ENCODE measurements around the gene ARHGAP26. TPM values are rescaled to one million over a fixed set of nuclear protein-coding genes. Genes with fewer than 3 reads are reported as not detected.
A peak's percentile ranks its signal among the peaks of the same experiment; 100 is the strongest.

The ARHGAP26 gene
- total RNA-seq, 1 donor, result 1.7 TPM

DNA sequence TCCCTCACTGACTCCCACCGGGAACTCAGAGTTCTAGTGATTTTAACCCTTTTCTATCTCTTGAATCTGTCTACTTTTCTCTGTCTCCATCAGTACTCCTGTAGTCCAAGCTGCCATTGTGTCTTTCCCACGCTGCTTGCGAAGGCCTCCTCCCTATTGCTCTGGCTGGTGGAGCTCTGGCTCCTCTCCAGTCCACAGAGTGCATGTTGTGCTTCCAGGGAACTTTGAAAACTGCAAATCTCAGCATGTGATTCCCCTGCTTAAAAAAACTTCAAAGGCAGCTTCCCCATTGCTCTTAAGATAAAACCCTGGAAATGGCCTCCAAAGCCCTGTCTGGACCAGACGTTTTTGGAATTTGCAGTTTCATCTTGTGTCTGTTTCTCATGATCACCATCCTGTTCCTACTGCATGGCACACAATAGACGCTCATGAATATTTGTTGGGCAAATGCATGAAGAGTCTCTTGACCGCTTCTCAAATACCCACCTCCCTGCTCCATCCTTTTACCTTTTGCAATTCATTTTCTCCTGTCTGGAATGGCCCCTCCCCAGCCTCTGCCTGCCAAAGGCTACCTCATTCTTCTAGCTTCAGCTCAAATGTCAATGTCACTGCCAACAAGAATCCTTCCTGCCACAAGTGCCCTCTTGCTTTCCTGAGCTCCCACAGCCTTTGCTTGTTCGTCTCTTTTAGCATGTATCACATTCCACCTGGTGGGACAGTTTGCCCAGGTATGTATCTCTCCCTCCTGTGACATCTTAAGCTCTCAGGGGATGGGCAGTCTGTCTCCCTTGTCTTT is 293.2 kb downstream of the ARHGAP26 start:
- DNase-seq (ENCODE audit: low read depth), result peak; percentile 86
- no peak overlapping the region for H3K4me3 ChIP-seq (ENCODE audit: low read depth, low read length)
- no peak for TF ChIP-seq CTCF (IDR thresholded peaks at IDR 0.05; ENCODE audit: insufficient read depth, low read depth, low read length)

DNA sequence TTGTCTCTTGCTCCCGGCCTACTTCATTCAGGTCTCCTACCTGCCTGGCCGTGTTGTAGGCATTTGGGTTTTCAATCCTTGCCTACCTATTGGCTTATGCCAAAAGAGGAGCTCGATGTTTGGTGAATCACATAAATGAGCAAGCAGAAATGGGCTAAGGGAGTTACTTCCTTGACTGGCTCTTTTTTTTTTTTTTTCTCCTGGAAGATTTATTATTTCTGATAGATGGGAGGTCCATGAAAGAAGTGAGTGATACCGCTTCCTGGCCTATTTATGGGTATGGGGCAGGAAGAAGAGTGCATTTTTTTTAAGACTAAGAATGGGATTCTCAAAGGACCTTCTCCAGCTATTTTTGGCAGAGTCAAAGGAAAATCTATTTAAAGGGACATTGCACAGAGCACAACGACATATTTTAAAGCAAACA is 294.1 kb downstream of the ARHGAP26 start:
- no peak for TF ChIP-seq CTCF (IDR thresholded peaks at IDR 0.05; ENCODE audit: insufficient read depth, low read depth, low read length)
- H3K4me3 ChIP-seq (ENCODE audit: low read depth, low read length), result no peak overlapping the region
- DNase-seq (ENCODE audit: low read depth), result peak; percentile 36

GRCh38 chr5:143064676-143065075 is 294.5 kb downstream of the ARHGAP26 start:
- no peak for TF ChIP-seq CTCF (IDR thresholded peaks at IDR 0.05; ENCODE audit: insufficient read depth, low read depth, low read length)
- no peak overlapping the region for H3K4me3 ChIP-seq (ENCODE audit: low read depth, low read length)
- DNase-seq (ENCODE audit: low read depth), result peak; percentile 27

DNA sequence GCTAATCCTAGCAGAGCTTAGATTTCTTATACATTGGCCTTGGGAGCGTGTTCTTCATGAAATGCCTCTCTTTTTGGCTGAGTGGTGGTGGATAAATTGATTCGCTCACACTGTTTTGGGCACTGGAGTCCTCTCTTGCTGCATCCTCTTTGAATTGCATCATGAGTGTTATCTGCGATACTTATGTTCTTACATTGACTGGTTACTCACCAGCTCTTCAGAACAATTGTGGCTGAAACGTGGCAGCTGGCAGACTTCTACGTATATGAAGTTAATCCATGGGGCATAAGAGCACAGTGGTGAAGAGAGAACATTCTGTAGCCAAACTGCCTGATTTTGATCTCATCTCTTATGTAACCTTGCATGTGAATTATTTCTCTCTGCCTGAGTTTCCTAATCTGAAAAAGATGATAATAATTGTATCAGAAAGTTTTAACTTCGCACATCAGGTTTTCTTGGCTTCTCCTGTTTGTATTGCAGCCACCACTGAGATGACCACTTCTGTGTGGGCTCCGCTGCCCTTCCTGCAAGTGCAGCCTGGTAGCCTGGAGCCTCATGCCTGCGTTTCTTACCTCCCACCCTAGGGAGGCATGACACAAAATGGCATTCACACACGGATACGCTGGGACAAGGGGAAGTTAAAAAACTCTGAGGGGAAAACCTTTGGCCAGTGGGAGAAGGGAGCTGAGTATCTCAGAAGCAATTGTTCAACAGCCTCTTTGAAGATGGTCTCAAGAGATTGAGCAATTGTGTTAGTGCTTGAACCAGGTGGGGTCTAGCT is 295.2 kb downstream of the ARHGAP26 start:
- H3K4me3 ChIP-seq (ENCODE audit: low read depth, low read length), result no peak overlapping the region
- no peak for TF ChIP-seq CTCF (IDR thresholded peaks at IDR 0.05; ENCODE audit: insufficient read depth, low read depth, low read length)
- peak; percentile 98 for DNase-seq (ENCODE audit: low read depth)

DNA sequence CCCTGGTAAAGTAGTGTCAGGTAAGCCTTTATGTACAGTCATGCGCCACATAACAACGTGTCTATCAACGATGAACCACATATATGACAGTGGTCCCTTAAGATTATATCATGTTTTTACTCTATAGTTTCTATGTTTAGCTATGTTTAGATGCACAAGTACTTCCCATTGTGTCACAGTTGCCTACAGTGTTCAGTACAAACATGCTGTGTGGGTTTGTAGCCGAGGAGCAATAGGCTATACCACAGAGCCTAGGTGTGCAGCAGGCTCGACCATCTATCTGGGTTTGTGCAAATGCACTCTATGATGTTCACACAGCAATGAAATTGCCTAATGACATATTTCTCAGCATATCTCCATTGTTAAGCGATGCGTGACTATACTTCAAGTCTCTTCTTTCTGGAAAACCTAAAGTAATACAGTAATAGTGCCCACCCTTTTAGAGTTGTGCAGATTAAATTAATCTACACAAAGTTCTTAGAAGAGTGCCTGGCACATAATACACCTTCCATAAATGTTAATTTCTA is 295.9 kb downstream of the ARHGAP26 start:
- no peak overlapping the region for H3K4me3 ChIP-seq (ENCODE audit: low read depth, low read length)
- DNase-seq (ENCODE audit: low read depth), result no peak
- TF ChIP-seq CTCF (IDR thresholded peaks at IDR 0.05; ENCODE audit: insufficient read depth, low read depth, low read length), result no peak

DNA sequence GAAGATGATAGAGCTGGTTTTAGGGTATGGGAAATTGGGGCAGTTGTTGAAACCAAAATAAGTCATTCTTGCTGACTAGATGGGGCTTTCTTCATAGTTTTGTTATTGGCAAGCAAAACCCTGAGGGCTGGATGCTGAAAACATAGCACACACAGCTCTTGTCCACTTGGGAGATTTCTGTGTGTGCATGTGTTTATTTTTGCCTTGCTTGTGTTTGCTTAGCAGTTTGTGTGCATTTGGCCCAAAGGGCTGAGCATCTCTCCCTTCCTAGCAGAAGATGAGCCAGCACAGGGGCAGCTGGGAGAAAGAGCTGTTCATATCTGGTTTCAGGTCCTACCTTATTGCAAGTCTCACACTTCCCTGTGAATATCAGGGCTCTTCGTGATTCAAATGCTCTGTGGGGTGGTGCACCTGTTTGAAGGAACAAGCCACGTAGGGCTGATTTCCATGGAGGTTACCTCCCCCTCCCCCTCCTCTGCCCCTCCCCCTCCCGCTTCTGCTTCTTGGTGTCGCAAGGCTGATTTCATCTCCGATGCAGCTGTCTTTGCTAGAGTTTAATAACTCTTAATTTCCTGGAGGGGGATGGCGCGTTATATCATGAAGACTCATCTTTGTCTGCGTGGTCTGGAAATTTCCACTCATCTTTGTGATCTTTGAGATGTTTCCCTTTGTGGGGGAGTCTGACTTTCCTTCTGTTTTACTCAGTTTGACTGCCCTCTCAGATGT is 296.5 kb downstream of the ARHGAP26 start:
- no peak overlapping the region for H3K4me3 ChIP-seq (ENCODE audit: low read depth, low read length)
- peak; percentile 50 for DNase-seq (ENCODE audit: low read depth)
- TF ChIP-seq CTCF (IDR thresholded peaks at IDR 0.05; ENCODE audit: insufficient read depth, low read depth, low read length), result no peak
